ENCODE measurements around the gene MYH9.

Gene MYH9

GRCh38 chr22:36343070-36343719 lies 44.6 kb downstream of the MYH9 start:
- Histone ChIP-seq H3K27ac (peak overlapping the region; percentile 95), H3K9me3 (no peaks in the 10 kb centered on the region), H3K4me1 (peaks cover 0 to 99% (median 83%) of the 10 kb centered on the region in 4 donors), H3K4me3 (no peak overlapping the region), H3K36me3 (peaks cover 45 to 75% (median 63%) of the 10 kb centered on the region in 3 donors), H3K27me3 (no peaks in the 10 kb centered on the region)
- intact Hi-C loops (cut with DNase I; ENCODE audit: low total_unique reads): no loop called here
- TF ChIP-seq CTCF (IDR thresholded peaks at IDR 0.05): no peak
- DNase-seq: no peak

- intact Hi-C loops (cut with DNase I; ENCODE audit: low total_unique reads): no loop called here
- DNase-seq: no peak
- Histone ChIP-seq H3K9me3 (no peaks in the 10 kb centered on the region), H3K36me3 (peaks cover 59 to 83% (median 71%) of the 10 kb centered on the region in 3 donors), H3K4me3 (no peak overlapping the region), H3K4me1 (peaks cover 0 to 100% (median 87%) of the 10 kb centered on the region in 4 donors), H3K27ac (peak overlapping the region; percentile 95), H3K27me3 (no peaks in the 10 kb centered on the region)
- no peak for TF ChIP-seq CTCF (IDR thresholded peaks at IDR 0.05)
These were observed 46.1 kb downstream of the MYH9 start for GRCh38 chr22:36341640-36342041.

GRCh38 chr22:36340621-36341020 lies 47.1 kb downstream of the MYH9 start:
- Histone ChIP-seq H3K27me3 (no peaks in the 10 kb centered on the region), H3K36me3 (peaks cover 59 to 80% (median 76%) of the 10 kb centered on the region in 3 donors), H3K4me3 (no peak overlapping the region), H3K4me1 (peaks cover 0 to 100% (median 91%) of the 10 kb centered on the region in 4 donors), H3K27ac (peak overlapping the region; percentile 95), H3K9me3 (no peaks in the 10 kb centered on the region)
- no peak for TF ChIP-seq CTCF (IDR thresholded peaks at IDR 0.05)
- DNase-seq: no peak
- intact Hi-C loops (cut with DNase I; ENCODE audit: low total_unique reads): no loop called here

- Histone ChIP-seq H3K36me3 (peaks cover 66 to 85% (median 85%) of the 10 kb centered on the region in 3 donors), H3K9me3 (no peaks in the 10 kb centered on the region), H3K4me3 (no peak overlapping the region), H3K27me3 (no peaks in the 10 kb centered on the region), H3K27ac (peak overlapping the region; percentile 95), H3K4me1 (peaks cover 0 to 100% (median 92%) of the 10 kb centered on the region in 4 donors)
- TF ChIP-seq CTCF (IDR thresholded peaks at IDR 0.05): no peak
- no peak for DNase-seq
- intact Hi-C loops (cut with DNase I; ENCODE audit: low total_unique reads): no loop called here
These were observed 48.3 kb downstream of the MYH9 start for GRCh38 chr22:36339171-36340065.

GRCh38 chr22:36337365-36338130 lies 50.2 kb downstream of the MYH9 start:
- DNase-seq: no peak
- Histone ChIP-seq H3K4me1 (peaks cover 0 to 100% (median 92%) of the 10 kb centered on the region in 4 donors), H3K27me3 (no peaks in the 10 kb centered on the region), H3K36me3 (peaks cover 72 to 84% (median 73%) of the 10 kb centered on the region in 3 donors), H3K27ac (peak overlapping the region; percentile 95), H3K9me3 (no peaks in the 10 kb centered on the region), H3K4me3 (no peak overlapping the region)
- intact Hi-C loops (cut with DNase I; ENCODE audit: low total_unique reads): no loop called here
- TF ChIP-seq CTCF (IDR thresholded peaks at IDR 0.05): no peak

Data from tibial artery (tissue), 4 donors.